HepG2 (cell line): Measurements from ENCODE around the gene ATP8A1. TPM values are rescaled to one million over a fixed set of nuclear protein-coding genes. Genes with fewer than 3 reads are reported as not detected.
A peak's percentile ranks its signal among the peaks of the same experiment; 100 is the strongest.

Source experiments
- CTCF ChIP-seq: sonication (generic); formaldehyde crosslinking; IDR thresholded peaks from 2 replicates; pipeline ENCODE4 v1.5.0; 2020; ENCODE audit warnings: mild to moderate bottlenecking, missing genetic modification reagents, moderate library complexity
- FOXA1 ChIP-seq, 2 experiments: fragments of 450-650 bp in 1 of 2; sonication (generic) in 1 of 2; formaldehyde crosslinking in 1 of 2; IDR thresholded peaks; 2 replicates each; pipeline versions ENCODE4 v1.4.0 to v1.6.1; 2016 to 2020; ENCODE audit warnings: missing genetic modification reagents in 1 of 2
- GMEB2 ChIP-seq: IDR thresholded peaks from 2 replicates; pipeline ENCODE4 v1.6.1; 2016; ENCODE audit warnings: missing biosample characterization, missing genetic modification reagents, low read depth
- KMT2B ChIP-seq: IDR thresholded peaks from 2 replicates; pipeline ENCODE4 v1.6.1; 2016; ENCODE audit warnings: missing genetic modification reagents, missing compliant biosample characterization
- NR2F1 ChIP-seq, 2 experiments: fragments of 450-650 bp in 1 of 2; formaldehyde crosslinking in 1 of 2; IDR thresholded peaks; 2 replicates each; pipeline versions ENCODE4 v1.5.0 to v1.6.1; 2016 to 2020; ENCODE audit warnings: mild to moderate bottlenecking in 1 of 2, missing compliant biosample characterization in 1 of 2, missing genetic modification reagents in 1 of 2, moderate library complexity in 1 of 2
- PAWR ChIP-seq: sonication (generic); formaldehyde crosslinking; IDR thresholded peaks from 2 replicates; pipeline ENCODE4 v1.4.0; 2020; ENCODE audit warnings: missing genetic modification reagents, mild to moderate bottlenecking, borderline replicate concordance
- ZNF564 ChIP-seq: sonication (generic); formaldehyde crosslinking; IDR thresholded peaks from 2 replicates; pipeline ENCODE4 v1.8.1; 2023; ENCODE audit warnings: mild to moderate bottlenecking, missing genetic modification reagents
- ZSCAN31 ChIP-seq: sonication (generic); formaldehyde crosslinking; IDR thresholded peaks from 2 replicates; pipeline ENCODE4 v1.5.0; 2020; ENCODE audit warnings: low read depth, mild to moderate bottlenecking, missing genetic modification reagents
- polyA plus RNA-seq, 8 experiments: library from polyadenylated mRNA; depleted of rRNA in 3 of 8; stranded (reverse) in 7 of 8; unstranded in 1 of 8; fragments of >200 nt; fragmentation: Illumina TruSeq in 4 of 8; extraction: Trizol in 4 of 8; gene quantifications; 2 replicates each; pipeline versions ENCODE4 v1.2.1 to v1.2.3, GENCODE V29; 2011 to 2016; ENCODE audit warnings: low read depth in 4 of 8, missing spikeins in 1 of 8, mixed read lengths in 1 of 8; ENCODE audit not compliant: insufficient read depth in 1 of 8
- total RNA-seq, 5 experiments: library from RNA; depleted of rRNA; stranded (reverse); fragments of >200 nt; fragmentation: Illumina TruSeq; extraction: Trizol; gene quantifications; 2 replicates each; pipeline ENCODE4 v1.2.3, GENCODE V29; 2016; ENCODE audit warnings: low read depth in 1 of 5

Gene ATP8A1
- total and polyA plus RNA-seq, 2 of the 13 experiments (the other 11 are each of a cell fraction or from before 2014, with no cell fraction given), result 1.7 to 6.2 TPM

- TF ChIP-seq CTCF (CRISPR knock-in tag) (no peak), FOXA1 (IDR thresholded peaks at IDR 0.05) (no peak), FOXA1 (CRISPR knock-in tag; IDR thresholded peaks at IDR 0.05) (no peak), KMT2B (CRISPR knock-in tag) (peak; percentile 22; the same call in 1 of the 2 replicates), PAWR (CRISPR knock-in tag) (no peak), GMEB2 (no peak), ZNF564 (no peak), NR2F1 (CRISPR knock-in tag; IDR thresholded peaks at IDR 0.05) (peak in 1 of 2 experiments; percentile 29; a peak in 1 of 4 replicates), ZSCAN31 (CRISPR knock-in tag) (no peak)
These were observed 2.2 kb downstream of the ATP8A1 start (continued) for GRCh38 chr4:42654631-42655268.
